ENCODE results near the gene FOXC1. TPM values are rescaled to one million over a fixed set of nuclear protein-coding genes. Genes with fewer than 3 reads are reported as not detected.

Gene FOXC1
- total RNA-seq, 1 donor from 2014 or later, result 2.3 TPM

DNA sequence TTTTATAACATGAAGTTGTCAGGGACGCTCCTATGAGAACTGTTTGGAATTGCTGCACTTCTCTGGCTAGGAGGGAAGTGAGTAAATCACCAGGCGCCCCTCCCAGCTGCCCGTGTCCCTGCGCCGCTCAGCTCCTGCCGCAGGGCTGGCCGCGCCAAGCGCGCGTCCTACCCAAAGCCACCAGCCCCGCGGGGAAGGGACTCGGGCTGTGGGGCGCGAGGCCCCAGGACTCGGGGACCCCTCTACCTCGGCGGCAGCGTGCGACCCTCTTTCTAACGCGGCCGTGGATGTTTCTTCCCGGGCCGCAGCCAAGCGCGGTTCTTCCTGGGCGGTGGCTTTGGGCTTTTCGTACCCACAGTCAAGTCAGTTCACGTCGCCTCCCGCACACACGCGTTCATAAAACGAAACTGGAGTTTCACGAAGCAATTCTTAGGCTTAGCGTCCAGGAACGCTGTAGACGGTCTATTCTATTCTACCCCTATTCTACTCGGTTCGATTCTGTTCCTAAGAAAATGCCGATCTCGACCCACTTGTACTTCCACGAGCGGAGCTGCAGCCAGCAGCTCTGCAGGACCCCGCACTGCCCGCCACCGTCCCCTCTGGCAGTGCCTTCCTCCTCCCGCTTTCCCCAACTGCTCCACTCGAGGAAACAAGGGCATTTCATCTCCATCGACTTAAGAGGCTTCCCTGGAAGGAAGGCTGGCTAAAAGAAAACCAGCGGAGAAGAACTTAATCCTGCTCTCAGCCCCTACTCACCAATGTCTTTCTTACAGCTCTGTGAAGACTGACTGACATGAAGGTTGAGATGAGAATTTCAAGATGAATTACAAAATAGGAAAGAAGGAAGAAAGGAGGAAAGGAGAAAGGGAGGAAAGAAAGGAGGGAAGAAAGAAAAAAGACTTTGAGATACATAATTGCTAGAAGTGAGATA is 15.4 kb downstream of the FOXC1 start:
- intact Hi-C loops (cut with DNase I), result no loop called here
- Histone ChIP-seq H3K4me1 (peaks cover 12% of the 10 kb centered on the region), H3K4me3 (peak overlapping the region; percentile 60), H3K36me3 (no peaks in the 10 kb centered on the region), H3K27ac (no peak overlapping the region), H3K9me3 (no peaks in the 10 kb centered on the region), H3K27me3 (ENCODE audit: low read depth) (peaks cover 90% of the 10 kb centered on the region)
- DNase-seq (no peak), ATAC-seq (peak; percentile 71 to 73)
- TF ChIP-seq, protein P1, sequence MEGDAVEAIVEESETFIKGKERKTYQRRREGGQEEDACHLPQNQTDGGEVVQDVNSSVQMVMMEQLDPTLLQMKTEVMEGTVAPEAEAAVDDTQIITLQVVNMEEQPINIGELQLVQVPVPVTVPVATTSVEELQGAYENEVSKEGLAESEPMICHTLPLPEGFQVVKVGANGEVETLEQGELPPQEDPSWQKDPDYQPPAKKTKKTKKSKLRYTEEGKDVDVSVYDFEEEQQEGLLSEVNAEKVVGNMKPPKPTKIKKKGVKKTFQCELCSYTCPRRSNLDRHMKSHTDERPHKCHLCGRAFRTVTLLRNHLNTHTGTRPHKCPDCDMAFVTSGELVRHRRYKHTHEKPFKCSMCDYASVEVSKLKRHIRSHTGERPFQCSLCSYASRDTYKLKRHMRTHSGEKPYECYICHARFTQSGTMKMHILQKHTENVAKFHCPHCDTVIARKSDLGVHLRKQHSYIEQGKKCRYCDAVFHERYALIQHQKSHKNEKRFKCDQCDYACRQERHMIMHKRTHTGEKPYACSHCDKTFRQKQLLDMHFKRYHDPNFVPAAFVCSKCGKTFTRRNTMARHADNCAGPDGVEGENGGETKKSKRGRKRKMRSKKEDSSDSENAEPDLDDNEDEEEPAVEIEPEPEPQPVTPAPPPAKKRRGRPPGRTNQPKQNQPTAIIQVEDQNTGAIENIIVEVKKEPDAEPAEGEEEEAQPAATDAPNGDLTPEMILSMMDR (IDR thresholded peaks at IDR 0.05), result no peak

DNA sequence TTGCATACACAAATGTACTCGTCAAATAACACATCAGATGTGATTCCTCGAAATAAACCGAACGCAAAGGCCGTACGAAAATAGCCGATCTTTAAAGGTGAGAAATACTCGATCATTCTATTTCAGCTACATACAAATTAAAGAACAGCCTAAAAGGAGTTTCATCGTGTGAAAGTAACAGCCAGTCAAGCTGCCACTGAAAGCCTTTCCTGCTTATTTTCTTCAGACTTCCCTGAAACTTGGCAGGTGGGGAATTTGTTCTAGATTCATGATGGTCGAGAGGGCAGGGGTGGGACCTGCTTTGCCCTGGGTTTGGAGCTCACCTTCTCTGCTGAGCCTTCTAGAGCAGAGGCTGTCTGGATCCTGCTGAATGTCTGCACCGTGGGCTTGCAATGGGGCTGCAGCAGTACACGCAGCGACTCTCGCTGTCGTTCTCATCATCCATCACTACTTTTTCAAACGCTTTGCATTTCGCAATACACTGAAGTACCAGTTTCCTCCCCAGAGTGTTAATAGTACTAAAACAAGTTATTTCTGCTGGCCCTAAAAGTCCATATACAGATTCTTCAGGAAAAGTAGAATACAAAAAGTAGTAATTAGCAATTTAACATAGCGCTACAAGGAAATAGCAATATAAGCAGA is 16.2 kb downstream of the FOXC1 start:
- Histone ChIP-seq H3K9me3 (no peaks in the 10 kb centered on the region), H3K27me3 (ENCODE audit: low read depth) (peaks cover 82% of the 10 kb centered on the region), H3K27ac (no peak overlapping the region), H3K4me3 (no peak overlapping the region), H3K36me3 (no peaks in the 10 kb centered on the region), H3K4me1 (peaks cover 10% of the 10 kb centered on the region)
- DNase-seq (no peak), ATAC-seq (no peak)
- TF ChIP-seq, protein P1 (IDR thresholded peaks at IDR 0.05), result no peak
- intact Hi-C loops (cut with DNase I), result no loop called here

DNA sequence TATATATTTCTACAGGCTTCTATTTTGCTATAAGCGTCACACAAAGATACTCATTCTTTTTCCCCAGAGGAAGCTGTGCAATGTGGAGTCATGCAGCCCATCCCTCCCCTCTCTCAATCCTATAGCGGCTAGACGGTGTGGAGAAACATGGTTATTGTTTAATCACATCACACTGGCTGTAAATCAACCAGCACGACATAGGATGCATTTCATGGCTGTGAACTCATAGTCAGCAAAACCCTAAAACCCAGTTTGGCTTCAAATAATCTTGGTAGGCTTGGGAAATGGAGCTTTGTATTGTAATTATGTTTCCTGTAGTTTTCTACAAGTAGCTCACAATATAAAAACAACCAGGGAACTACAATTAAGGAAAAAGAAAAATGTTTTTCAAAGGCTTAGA is 16.8 kb downstream of the FOXC1 start:
- Histone ChIP-seq H3K27me3 (ENCODE audit: low read depth) (peaks cover 76% of the 10 kb centered on the region), H3K27ac (no peak overlapping the region), H3K4me3 (no peak overlapping the region), H3K4me1 (peaks cover 10% of the 10 kb centered on the region), H3K9me3 (no peaks in the 10 kb centered on the region), H3K36me3 (no peaks in the 10 kb centered on the region)
- DNase-seq, result no peak
- ATAC-seq, result no peak
- TF ChIP-seq, protein P1 (IDR thresholded peaks at IDR 0.05), result no peak
- intact Hi-C loops (cut with DNase I), result no loop called here

DNA sequence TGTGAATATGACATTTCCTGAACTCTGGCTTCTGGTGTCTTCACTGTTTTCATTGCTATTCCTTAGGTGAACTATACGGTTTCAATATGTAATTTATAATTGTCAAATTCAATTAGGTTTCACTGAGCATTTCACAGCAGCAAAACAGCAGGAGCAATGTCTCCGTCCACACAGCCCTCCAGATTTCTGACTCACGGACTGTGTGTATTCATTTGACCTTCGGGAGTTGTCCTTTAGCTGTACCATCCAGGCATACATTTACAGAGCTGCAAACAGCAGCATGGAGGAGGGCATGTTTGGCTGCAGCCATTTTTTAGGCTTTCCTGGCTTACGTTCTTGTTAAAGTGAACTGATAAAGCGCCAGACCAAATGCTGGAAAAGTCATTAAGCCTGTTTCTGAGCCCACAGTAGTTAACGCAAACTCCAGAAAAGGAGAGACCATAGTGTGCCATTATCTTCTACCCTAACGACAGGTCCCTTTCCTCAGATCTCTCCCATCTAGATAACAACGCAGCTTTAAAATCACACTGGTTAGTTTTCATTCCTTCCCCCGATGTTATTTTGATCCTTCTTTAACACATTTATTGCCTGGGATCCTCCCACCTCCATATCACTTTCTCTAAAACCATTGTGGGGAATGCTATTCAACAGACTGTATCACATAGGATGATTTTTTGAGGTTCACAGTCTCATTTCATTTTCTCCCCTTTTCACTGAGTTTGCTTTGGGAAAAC is 18.3 kb downstream of the FOXC1 start:
- Histone ChIP-seq H3K36me3 (no peaks in the 10 kb centered on the region), H3K27me3 (ENCODE audit: low read depth) (peaks cover 64% of the 10 kb centered on the region), H3K9me3 (no peaks in the 10 kb centered on the region), H3K4me1 (peaks cover 10% of the 10 kb centered on the region), H3K27ac (no peak overlapping the region), H3K4me3 (no peak overlapping the region)
- TF ChIP-seq, protein P1 (IDR thresholded peaks at IDR 0.05), result no peak
- intact Hi-C loops (cut with DNase I), result no loop called here
- no peak for ATAC-seq
- no peak for DNase-seq

DNA sequence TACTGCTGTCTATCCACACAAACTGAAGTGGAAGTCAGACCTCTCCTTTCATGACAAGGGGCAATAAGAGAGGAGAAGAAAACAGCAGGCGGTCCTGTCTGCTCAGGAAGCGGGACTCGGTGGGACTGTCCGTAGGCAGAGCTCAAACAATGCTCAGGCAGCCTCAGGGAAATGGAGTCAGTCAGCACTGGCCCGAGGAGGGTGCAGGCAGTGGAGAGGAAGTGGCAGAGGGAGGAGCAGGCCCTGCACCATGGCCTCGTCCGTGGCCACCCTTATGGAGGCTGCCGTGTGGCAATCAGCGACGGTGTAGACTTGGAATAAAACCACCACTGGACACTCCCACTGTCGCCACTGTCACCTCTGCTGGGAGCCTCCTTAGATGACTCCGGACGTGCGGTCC is 19.6 kb downstream of the FOXC1 start:
- intact Hi-C loops (cut with DNase I), result no loop called here
- Histone ChIP-seq H3K27me3 (ENCODE audit: low read depth) (peaks cover 51% of the 10 kb centered on the region), H3K27ac (no peak overlapping the region), H3K9me3 (no peaks in the 10 kb centered on the region), H3K4me3 (no peak overlapping the region), H3K36me3 (no peaks in the 10 kb centered on the region), H3K4me1 (peaks cover 10% of the 10 kb centered on the region)
- DNase-seq (no peak), ATAC-seq (no peak)
- TF ChIP-seq, protein P1 (IDR thresholded peaks at IDR 0.05), result no peak

All from lower lobe of right lung (tissue), 2 donors.